GM23338 (cell line): ENCODE data around the gene TMEM214. TPM values are rescaled to one million over a fixed set of nuclear protein-coding genes. Genes with fewer than 3 reads are reported as not detected.

Source experiments
- ATAC-seq: fragments of 200-7000 bp; cut with Tn5 transposase; 3 replicates; pipeline ENCODE4 v1.9.1; 2020
- DNase-seq: peaks from one replicate; pipeline ENCODE4 v3.0.0-alpha.2; 2015; ENCODE audit warnings: low spot score
- H2AFZ ChIP-seq: fragments of 200-600 bp; sonication (generic); 2 replicates; pipeline ENCODE4 v1.8.0; 2016; ENCODE audit warnings: antibody characterized with exemption, mild to moderate bottlenecking, moderate library complexity
- H3F3A ChIP-seq: fragments of 200-600 bp; sonication (generic); replicated peaks from 2 replicates; pipeline ENCODE4 v1.8.0; 2017; ENCODE audit warnings: antibody characterized with exemption, mixed run types, low read depth
- H3K27ac ChIP-seq: fragments of 200-600 bp; sonication (generic); 2 replicates; pipeline ENCODE4 v1.6.1; 2016; ENCODE audit warnings: low read depth
- H3K27me3 ChIP-seq: fragments of 200-600 bp; sonication (generic); 2 replicates; pipeline ENCODE4 v1.8.0; 2016; ENCODE audit warnings: mild to moderate bottlenecking, mixed run types, moderate library complexity; ENCODE audit not compliant: insufficient read depth
- H3K36me3 ChIP-seq: fragments of 200-600 bp; sonication (generic); 2 replicates; pipeline ENCODE4 v1.8.0; 2016; ENCODE audit warnings: mild to moderate bottlenecking; ENCODE audit not compliant: insufficient read depth
- H3K4me1 ChIP-seq: fragments of 200-600 bp; sonication (generic); 2 replicates; pipeline ENCODE4 v1.8.0; 2016; ENCODE audit warnings: mild to moderate bottlenecking, moderate library complexity; ENCODE audit not compliant: insufficient read depth
- H3K4me2 ChIP-seq: fragments of 200-600 bp; sonication (generic); 2 replicates; pipeline ENCODE4 v1.7.1; 2017; ENCODE audit warnings: mixed run types
- H3K4me3 ChIP-seq: fragments of 200-600 bp; sonication (generic); 2 replicates; pipeline ENCODE4 v1.6.1; 2016; ENCODE audit warnings: mixed run types
- H3K79me2 ChIP-seq: fragments of 200-600 bp; sonication (generic); replicated peaks from 2 replicates; pipeline ENCODE4 v1.8.0; 2017; ENCODE audit warnings: mild to moderate bottlenecking; ENCODE audit not compliant: insufficient read depth
- H3K9me2 ChIP-seq: fragments of 200-600 bp; sonication (generic); 2 replicates; pipeline ENCODE4 v1.8.0; 2017; ENCODE audit not compliant: insufficient read depth
- H4K20me1 ChIP-seq: fragments of 200-600 bp; sonication (generic); replicated peaks from 2 replicates; pipeline ENCODE4 v1.8.0; 2017; ENCODE audit warnings: mild to moderate bottlenecking; ENCODE audit not compliant: insufficient read depth
- H3K27ac Mint-ChIP-seq: 2 replicates; pipeline ENCODE4 v1.8.0; 2020; ENCODE audit warnings: inconsistent platforms, mild to moderate bottlenecking, moderate library complexity, mixed read lengths
- H3K27me3 Mint-ChIP-seq: 3 replicates; pipeline ENCODE4 v1.8.0; 2022; ENCODE audit warnings: low read depth, mild to moderate bottlenecking, moderate library complexity, mixed read lengths, inconsistent platforms; ENCODE audit not compliant: insufficient read depth, poor library complexity
- H3K36me3 Mint-ChIP-seq: 3 replicates; pipeline ENCODE4 v1.8.0; 2021; ENCODE audit warnings: low read depth, mild to moderate bottlenecking, inconsistent platforms, moderate library complexity, mixed read lengths
- H3K4me1 Mint-ChIP-seq: 3 replicates; pipeline ENCODE4 v1.8.0; 2020; ENCODE audit warnings: mild to moderate bottlenecking, inconsistent platforms, mixed read lengths
- H3K4me3 Mint-ChIP-seq: 3 replicates; pipeline ENCODE4 v1.8.0; 2021; ENCODE audit warnings: moderate library complexity, mild to moderate bottlenecking, inconsistent platforms, mixed read lengths
- H3K9me3 Mint-ChIP-seq: 3 replicates; pipeline ENCODE4 v1.8.0; 2020; ENCODE audit warnings: moderate library complexity, mild to moderate bottlenecking, inconsistent platforms, mixed read lengths
- STAT1 ChIP-seq: IDR thresholded peaks from one replicate; pipeline ENCODE4 v1.6.1; 2016; ENCODE audit warnings: antibody characterized with exemption; ENCODE audit not compliant: unreplicated experiment
- ZNF331 ChIP-seq: fragments of 250-450 bp; sonication (Bioruptor Pico); IDR thresholded peaks from 2 replicates; pipeline ENCODE4 v1.5.0; 2020; ENCODE audit warnings: low read depth, mild to moderate bottlenecking, moderate library complexity
- ZNF462 ChIP-seq: fragments of 250-450 bp; sonication (Bioruptor Pico); IDR thresholded peaks from 2 replicates; pipeline ENCODE4 v1.5.0; 2020; ENCODE audit warnings: mild to moderate bottlenecking, moderate library complexity
- polyA plus RNA-seq: library from polyadenylated mRNA; unstranded; fragments of >200 nt; fragmentation: Nextera tagmentation; extraction: Ambion mirVana; gene quantifications from 2 replicates; pipeline ENCODE4 v1.2.1, GENCODE V29; 2016
- total RNA-seq: library from RNA; depleted of rRNA; stranded (reverse); fragments of >200 nt; shearing (Covaris generic); gene quantifications from 2 replicates; pipeline ENCODE4 v1.2.3, GENCODE V29; 2014
- TF ChIP-seq, protein P1 (sequence below): IDR thresholded peaks from 2 replicates; pipeline ENCODE4 v1.6.1; 2016; ENCODE audit warnings: antibody characterized with exemption

The TMEM214 gene
- total and polyA plus RNA-seq, 2 experiments from 2014 or later: 18.4 to 36.5 TPM

DNA sequence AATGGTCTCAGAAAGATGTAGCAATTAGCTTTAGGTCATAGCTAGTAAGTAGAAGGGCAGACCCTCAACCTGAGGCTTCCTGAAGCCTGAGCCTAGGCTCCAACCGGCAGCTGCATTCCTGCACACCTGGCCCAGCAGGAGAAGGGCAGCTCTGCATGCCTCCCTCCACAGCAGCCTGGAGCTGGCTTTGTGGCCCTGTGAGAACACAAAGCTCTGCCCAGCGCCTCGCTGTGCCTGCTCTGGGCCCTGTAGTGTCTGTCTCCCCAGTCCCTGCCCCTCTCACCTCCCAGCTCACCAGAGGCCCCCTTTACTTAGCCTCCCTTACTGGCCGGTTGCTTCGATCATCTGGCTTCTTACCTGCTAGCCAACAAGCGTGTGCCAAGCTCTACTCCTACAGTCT, 6.7 kb downstream of the TMEM214 start (continued):
- TF ChIP-seq ZNF462 (CRISPR knock-in tag): no peak
- no peak for TF ChIP-seq ZNF331 (CRISPR knock-in tag)

GRCh38 chr2:27039871-27040270, 7.1 kb downstream of the TMEM214 start:
- Histone ChIP-seq H3K27me3 (no peaks in the 10 kb centered on the region), H3K4me1 (no peaks in the 10 kb centered on the region), H3K9me2 (no peaks in the 10 kb centered on the region), H3K4me3 (no peak overlapping the region), H3K36me3 (peaks cover 17% of the 10 kb centered on the region; the same call in 1 of the 2 replicates), H3F3A (no peaks in the 10 kb centered on the region), H3K27ac (no peak overlapping the region), H3K4me2 (no peak overlapping the region), H2AFZ (no peak overlapping the region), H3K79me2 (no peaks in the 10 kb centered on the region), H4K20me1 (no peaks in the 10 kb centered on the region)
- no peak overlapping the region for H3K27ac Mint-ChIP-seq
- H3K27me3 Mint-ChIP-seq: peaks cover 4% of the 10 kb centered on the region
- ATAC-seq: no peak
- no peaks in the 10 kb centered on the region for H3K9me3 Mint-ChIP-seq
- no peaks in the 10 kb centered on the region for H3K4me1 Mint-ChIP-seq
- no peak for DNase-seq
- H3K36me3 Mint-ChIP-seq: peaks cover 55% of the 10 kb centered on the region
- H3K4me3 Mint-ChIP-seq: no peak overlapping the region
- TF ChIP-seq ZNF331 (CRISPR knock-in tag) (no peak), STAT1 (no peak), ZNF462 (CRISPR knock-in tag) (no peak)
- TF ChIP-seq, protein P1, sequence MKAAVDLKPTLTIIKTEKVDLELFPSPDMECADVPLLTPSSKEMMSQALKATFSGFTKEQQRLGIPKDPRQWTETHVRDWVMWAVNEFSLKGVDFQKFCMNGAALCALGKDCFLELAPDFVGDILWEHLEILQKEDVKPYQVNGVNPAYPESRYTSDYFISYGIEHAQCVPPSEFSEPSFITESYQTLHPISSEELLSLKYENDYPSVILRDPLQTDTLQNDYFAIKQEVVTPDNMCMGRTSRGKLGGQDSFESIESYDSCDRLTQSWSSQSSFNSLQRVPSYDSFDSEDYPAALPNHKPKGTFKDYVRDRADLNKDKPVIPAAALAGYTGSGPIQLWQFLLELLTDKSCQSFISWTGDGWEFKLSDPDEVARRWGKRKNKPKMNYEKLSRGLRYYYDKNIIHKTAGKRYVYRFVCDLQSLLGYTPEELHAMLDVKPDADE: no peak
